Measurements from ENCODE around the gene URB2.
"Not testable (repeated sequence)": the region's sequence is repeated elsewhere in the genome, so short reads cannot be mapped to it uniquely, and the experiment has no call there.

The URB2 gene

DNA sequence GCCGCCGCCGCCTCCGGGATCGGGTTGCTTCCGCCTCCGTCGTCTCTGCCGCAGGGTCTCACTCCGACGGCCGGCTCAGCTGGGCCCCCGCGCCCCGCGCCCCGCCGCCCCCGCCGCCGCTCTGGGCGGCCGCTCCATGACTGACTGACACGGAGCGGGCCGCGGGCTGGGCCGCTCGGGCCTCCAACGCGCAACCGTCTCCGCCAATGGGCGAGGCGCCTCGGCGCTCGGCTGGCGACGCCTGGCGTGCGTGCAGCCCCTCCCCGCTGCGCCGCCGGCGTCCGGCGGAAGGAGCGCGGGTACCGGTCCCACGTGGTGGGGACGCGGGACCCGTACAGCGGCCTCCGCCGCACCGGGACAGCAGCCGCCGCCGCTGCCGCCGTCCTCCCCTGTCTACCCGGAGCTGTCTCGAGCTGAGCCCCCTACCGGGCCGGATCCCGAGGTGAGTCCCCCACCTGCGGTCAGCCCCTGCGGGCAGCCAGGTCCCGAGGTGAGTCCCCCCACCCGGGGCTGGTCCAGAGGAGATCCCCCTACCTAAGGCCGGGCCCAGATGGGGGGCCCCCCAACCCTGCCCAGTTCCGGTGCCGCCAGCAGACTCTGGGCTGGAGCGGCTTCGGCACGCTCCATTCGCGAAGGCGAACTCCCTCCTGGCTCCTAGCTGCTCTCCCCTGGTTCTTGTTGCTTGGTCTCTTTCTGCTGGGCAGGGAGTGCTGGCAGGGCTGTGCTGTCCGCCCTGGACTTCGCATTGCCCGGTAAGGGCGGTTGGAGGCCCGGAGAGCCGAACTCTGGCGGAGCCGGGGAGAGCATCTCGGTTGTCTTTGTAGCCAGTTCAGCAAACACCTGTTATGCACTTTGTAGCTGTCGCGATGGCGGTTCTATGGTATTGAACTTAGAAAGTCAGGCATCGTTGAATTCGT, at the start of gene URB2, which contains the start of gene TAF5L:
TSS of gene URB2 (plus strand) at position 333 of the 917 bp plus-strand sequence. CDS start 1,387 bp downstream, outside the sequence.
TSS of gene TAF5L (minus strand) at position 208 of the 917 bp plus-strand sequence. CDS start 11,640 bp downstream, outside the sequence.
- peak; percentile 99 for DNase-seq (ENCODE audit: low spot score)

DNA sequence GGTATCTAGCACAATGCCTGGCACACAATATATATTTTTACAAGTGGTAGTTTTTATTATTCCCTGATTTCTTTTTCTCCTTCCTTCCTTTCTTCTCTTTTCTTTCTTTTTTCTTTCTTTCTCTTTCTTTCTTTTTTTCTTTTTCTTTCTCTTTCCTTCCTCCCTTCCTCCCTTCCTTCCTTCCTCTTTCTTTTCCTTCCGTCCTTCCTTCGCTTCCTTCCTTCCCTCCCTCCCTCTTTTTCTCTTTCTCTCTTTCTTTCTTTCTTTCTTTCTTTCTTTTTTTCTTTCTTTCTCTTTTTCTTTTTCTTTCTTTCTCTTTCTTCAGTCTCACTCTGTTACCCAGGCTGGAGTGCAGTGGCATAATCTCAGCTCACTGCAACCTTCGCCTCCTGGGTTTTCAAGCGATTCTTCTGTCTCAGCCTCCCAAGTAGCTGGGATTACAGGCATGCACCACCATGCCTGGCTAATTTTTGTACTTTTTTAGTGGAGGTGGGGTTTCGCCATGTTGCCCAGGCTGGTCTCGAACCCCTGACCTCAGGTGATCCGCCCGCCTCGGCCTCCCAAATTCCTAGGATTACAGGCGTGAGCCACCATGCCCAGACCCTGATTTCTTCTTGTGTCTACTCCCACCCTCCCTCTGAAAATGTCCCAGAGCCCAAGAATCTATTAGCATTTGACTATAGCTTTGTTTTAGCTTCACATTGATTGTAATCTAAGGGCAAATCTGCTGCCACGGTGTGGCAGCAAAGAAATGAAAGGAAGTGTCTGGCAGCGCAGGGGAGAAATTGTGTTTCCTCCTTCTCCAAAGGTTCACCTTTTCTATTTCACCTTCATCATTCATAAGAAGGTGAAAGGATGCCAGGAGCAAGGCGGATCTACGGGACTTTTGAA, 47.6 kb upstream of the URB2 start:
- no peak for DNase-seq (ENCODE audit: low spot score)

DNA sequence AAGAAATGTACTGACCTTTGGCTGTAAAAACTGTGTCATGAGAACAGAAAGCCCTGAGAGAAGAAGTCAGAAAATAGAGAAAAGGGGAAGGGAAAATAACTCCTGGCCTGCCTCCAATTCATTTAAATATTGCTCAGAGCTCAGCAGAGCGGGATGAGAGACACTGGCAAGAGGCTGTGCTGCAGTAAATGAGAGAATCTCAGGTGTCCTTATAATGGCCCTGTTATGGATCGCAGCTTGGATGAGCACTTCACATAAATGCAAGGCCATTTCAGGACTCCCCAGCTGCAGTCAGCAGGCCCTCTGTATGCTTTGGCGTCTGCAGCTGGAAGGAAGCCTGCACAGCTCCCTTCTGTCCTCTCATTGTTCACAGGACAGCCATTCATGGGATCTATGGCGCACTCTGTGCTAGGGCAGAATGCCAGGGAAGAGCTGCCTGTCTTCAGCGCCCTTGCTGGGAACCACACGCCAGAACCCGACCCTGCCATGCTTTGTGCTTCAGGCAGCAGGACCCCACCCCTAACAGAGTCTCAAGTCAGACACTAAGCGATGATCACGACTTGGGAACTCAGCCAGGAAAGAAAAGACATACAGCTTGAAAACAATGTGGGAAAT, 46.9 kb upstream of the URB2 start:
- no peak for DNase-seq (ENCODE audit: low spot score)

DNA sequence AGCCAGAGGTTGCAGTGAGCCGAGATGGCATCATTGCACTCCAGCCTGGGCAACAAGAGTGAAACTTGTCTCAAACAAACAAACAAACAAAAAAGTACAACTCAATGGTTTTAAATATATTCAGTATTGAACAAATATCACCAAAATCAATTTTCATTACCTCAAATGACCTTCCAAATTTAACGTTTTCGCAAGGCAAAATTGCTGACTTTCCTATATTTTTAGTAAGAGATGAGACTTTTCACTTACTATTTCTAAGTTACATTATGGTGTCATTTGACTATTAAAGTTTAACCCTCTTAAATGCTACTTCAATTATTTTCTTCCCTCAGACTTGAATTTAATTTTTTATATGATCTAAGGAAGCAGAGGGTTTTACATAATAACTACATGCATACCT, 44.6 kb upstream of the URB2 start:
- no peak for DNase-seq (ENCODE audit: low spot score)

DNA sequence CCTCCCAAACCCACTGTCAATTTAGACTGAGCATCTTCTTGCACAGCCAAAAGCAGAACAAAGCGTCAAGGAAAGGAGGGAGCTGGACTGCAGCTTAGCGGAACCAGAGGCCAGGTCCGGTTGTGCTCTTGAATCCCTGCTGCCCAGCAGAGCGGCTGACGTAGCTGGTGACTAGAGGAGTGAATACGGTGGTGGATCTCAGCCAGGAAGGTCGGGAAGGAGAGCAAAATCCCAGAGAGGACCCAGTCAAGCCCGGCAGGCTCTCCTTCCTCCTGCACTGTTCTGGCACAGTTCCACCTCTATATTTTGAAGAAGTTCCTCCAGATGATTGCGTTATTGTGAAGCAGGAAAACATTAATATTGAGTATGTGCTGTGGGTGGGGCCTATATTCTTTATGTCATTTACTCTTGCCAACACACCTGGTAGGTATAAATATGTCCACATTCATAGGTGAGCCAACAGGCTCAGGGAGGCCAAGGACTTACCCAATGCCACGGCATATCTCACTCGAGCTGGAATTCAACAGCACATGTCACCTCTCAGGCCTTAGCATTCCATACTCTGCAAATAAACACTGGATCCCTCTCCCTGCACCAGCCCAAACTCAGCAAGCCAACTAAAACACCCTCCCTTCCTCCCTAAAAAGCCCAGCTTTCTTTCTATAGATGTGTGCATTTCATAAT, 43.9 kb upstream of the URB2 start:
- DNase-seq (ENCODE audit: low spot score) = no peak

DNA sequence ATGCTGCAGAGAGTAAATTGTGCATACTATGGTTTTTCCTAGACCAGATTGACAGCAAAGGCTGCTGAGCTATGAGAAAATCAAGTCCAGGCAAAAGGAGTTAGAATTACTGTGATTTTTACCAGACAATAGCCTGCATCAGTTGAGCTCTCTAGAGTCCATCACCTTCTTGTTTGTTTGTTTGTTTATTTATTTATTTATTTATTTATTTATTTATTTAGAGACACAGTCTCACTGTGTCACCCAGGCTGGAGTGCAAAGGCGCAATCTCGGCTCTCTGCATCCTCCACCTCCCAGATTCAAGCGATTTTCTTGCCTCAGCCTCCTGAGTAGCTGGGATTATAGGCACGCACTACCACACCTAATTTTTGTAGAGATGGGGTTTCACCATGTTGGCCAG, 43.3 kb upstream of the URB2 start:
- no peak for DNase-seq (ENCODE audit: low spot score)

DNA sequence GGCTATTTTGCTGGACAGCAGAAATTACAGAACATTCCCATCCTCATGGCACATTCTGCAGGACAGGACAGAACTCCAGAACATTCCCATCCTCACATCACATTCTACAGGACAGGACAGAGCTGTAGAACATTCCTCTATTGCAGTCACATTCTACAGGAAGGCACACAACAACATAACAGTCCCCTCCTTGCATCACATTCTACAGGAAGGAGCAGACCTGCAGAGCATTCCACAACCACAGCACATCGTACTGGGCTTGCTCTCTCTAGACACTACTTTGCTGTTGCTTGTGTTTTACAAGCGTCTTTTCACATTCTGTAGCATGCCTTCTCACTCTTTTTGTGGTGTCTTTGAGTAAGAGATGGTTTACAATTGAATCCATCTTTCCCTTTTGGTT, 40.7 kb upstream of the URB2 start:
- no peak for DNase-seq (ENCODE audit: low spot score)

DNA sequence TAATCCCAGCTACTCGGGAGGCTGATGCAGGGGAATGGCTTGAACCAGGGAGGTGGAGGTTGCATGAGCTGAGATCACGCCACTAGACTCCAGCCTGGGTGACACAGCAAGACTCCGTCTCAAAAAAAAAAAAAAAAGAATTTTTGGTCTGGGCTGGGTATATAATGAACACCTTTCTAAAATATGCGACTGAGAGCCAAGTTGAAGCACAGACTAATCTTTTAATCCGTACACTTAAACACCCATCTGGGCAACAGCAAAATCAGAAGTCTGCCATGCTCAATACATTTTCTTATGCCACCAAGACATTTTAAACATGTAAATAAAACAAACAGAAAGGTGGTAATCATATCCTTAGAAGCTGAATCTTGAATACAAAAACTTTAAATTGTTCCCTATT, 35.9 kb upstream of the URB2 start:
- DNase-seq (ENCODE audit: low spot score) = no peak

DNA sequence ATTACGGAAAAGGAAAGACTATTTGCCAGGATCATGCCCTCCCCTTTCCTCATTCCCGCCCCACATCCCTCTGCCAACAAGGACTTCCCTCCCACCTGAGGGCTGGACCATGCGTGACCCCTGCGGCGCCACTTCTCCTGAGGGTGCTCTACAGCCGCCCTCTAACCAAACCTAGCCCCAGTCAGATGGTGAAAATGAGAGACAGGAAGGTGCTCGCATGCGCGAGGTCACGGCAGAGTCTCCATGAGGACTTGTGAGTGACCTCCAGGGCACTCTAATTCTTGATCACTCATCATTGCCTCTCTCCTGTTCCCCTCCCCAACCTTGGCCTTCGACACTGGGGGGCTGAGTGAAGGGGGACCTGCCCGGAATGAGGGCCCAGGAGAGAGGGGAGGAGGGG, 32.2 kb upstream of the URB2 start:
- DNase-seq (ENCODE audit: low spot score) = no peak

DNA sequence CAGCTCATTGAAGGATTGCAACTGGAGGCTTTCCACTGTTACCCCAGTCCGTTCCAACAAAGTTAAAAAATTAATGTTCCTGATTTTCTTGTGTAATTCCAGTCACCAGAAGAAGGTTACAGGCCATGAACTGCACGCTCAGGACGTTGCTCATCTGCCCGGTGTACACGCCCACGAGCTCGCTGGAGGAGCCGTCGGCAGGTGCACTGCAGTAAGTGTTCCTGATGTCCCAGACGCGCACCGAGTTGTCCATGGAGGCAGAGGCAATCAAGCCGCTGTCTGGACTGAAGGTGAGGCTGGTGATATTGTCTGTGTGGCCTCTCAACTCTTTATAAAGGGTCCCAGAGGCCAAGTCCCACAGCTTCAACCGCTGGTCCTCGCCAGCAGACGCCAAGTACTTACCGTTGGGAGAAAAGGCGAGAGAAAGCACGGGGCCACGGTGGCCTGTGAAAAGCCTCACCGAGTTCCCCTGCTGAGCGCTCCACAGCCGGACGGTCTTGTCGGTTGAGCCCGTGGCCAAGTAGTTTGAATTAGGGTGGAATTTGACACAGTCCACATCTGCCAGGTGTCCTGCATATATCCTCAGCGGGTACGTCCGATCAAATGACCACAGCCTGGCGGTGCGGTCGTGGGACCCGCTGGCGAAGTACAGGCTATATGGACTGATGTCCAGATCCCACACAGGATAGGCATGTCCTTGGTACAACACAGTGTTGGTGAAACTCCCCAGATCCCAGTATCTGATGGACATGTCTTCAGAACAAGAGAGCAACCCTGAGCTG, 31.6 kb upstream of the URB2 start:
- no peak for DNase-seq (ENCODE audit: low spot score)

DNA sequence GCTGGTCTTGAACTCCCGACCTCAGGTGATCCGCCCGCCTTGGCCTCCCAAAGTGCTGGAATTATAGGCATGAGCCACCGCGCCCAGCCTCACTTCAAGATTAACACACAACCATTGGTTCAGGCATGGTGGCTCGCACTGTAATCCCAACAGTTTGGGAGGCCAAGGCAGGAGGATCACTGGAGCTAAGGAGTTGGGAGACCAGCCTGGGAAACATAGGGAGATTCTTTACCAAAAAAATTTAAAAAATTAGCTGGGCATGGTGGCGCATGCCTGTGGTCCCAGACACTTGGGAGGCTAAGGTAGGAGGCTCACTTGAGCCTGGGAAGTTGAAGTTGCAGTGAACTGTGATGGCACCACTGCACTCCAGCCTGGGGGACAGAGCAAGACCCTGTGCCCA, 30.2 kb upstream of the URB2 start:
- not testable (repeated sequence) for DNase-seq (ENCODE audit: low spot score)

DNA sequence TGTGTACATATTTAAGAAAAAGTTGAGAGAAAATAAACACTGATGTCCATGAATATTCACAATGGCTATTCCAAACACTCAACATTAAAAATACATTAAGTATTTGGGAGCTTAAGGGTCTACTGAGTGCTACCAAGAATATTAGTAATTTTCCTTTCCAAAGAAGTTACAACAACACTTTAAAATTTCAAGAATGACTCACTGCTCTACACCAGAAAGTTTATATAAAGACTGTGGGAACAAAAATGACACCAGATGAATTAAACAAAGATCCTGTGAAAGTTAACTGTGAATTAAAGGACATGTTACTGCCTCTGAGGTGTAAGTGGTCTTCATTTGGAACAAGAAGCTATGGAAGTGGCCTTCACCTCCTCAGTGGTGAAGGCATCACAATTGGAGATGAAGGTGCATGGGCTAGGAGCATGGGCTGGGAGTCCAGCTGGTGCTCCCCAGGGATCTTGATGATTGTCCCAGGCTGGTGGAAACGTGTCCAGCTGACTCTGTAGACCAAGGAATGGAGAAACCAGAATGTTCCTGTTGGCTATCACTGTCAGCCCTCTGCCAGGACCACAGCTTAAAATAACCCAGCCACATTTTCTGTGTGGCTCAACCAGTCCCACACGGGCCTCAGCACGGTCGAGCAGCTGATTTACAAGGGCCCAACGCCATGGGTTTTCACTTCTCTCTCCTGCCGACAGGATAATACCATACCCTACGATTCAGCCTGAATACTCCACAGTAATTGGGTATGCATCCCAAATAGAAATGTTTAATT, 28.9 kb upstream of the URB2 start:
- no peak for DNase-seq (ENCODE audit: low spot score)

DNA sequence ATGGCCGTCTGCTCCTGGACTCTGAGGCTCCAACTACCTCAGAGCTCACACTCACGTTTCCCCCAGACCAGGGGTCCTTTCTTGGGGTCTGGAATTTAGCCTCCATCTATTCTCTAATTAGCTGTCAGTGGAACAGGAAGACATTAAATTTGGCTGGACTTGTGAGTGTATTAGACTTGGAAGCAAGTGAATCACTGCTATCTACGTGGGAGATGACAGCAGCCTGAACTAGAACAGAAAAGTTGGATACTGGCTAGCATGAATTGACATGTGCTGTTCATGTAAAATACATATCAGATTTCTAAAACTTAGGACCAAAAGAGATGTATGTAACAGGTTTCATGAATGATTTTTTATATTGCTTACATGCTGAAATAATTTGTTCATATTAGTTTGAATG, 28.2 kb upstream of the URB2 start:
- no peak for DNase-seq (ENCODE audit: low spot score)

DNA sequence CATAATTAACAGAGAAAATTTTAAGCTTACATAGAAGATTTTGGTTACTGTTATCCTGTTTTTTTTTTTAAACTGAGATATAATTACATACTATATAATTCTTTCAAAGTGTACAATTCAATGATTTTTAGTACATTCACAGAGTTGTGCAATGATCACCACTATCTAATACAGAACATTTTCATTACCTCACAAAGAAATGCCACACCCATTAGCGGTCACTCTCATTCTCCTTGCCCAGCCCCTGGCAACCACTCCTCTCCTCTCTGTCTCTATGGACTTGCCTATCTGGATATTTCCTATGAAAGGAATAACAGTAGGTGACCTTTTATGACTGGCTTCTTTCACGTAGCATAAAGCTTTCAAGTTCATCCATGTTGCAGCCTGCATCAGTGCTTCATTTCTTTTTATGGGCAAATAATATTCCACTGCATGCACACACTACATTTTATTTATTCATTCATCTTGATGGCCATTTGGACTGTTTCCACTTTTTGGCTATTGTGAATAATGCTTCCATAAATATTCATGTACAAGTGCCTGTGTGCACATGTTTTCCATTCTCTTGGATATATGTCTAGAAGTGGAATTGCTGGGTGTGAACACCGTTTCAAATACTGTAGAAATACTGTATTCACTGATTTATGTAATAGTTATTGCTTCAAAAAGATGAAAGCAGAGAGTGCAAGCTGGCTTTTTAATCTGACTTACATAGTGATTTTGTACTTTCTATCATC, 26.7 kb upstream of the URB2 start:
- no peak for DNase-seq (ENCODE audit: low spot score)

DNA sequence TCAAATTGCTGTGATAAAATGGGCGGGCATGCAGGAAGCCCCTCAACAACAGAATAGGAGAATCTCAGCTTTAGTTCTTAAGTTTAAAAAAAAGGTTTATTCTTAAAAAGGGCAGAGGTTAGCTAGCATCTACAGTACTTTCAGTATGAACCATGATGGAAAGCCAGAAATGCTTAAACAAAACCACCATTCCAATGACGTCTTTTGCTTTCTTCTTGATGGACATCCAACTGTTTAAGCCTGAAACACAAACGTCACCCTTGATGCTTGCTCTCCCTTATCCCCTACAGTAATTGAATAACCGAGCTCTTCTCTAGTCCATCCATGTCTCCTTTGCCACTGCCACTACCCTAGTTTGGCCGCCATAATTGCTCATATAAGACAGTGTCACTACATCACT, 25.8 kb upstream of the URB2 start:
- DNase-seq (ENCODE audit: low spot score) = no peak

DNA sequence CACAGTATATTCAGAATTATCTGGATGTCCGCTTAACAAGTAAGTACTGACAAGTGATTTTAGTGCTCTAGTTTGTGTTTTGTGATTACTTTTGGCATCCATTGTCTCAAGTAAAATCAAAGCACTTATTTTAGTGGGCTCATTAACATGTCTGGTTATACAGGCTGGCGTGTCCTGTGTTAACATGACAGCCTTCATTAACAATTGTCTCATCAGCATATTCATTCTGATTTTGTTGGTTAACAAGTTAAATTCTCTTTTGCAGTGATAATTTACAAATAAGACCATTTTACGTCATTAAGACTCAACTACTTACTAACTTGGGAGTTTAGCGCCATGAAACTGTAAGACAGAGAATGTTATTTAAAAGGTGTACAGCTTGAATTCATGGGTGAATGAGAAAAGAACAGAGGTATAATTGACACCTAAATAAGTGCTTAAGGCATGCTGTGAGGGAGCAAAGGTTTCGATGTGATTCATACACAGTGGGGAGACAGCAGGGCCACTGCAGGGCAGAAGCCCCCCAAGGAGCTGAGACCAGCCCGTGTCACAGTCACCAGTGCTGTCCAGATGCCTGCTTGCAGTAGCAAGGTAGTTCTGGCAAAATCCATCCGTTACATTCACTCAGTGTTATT, 22.6 kb upstream of the URB2 start:
- no peak for DNase-seq (ENCODE audit: low spot score)

DNA sequence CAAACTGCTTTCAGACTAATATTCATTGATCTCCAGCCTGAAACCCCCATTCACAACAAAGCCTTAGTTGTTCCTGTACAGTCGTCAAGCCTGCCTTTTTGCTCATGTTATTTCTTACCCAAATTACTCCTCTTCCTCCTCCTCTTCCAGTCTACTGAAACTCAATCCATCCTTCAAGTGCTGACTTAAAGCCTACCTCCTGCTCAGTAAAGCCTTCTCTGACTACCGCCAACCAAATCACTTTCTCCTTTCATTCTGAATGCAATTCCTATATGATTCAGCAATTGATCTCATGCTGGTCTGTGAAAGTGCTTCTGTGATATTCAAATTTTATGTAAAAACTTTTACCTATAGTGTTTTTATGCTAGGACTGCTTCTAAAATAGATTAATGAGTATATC, 18.7 kb upstream of the URB2 start:
- no peak for DNase-seq (ENCODE audit: low spot score)

DNA sequence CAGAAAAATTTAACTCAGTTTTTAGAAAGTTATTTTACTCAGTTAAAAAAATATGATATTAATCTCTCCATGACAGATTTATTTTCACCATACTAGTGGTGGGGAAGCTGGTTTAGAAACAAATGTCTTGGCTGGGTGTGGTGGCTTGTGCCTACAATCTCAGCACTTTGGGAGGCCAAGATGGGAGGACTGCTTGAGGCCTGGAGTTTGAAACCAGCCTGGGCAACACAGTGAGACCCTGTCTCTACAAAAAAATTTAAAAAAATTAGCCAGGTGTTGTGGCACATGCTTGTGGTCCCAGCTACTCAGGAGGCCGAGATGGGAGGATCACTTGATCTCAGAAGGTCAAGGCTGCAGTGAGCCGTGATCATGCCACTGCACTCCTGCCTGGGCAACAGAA, 17.5 kb upstream of the URB2 start:
- no peak for DNase-seq (ENCODE audit: low spot score)

DNA sequence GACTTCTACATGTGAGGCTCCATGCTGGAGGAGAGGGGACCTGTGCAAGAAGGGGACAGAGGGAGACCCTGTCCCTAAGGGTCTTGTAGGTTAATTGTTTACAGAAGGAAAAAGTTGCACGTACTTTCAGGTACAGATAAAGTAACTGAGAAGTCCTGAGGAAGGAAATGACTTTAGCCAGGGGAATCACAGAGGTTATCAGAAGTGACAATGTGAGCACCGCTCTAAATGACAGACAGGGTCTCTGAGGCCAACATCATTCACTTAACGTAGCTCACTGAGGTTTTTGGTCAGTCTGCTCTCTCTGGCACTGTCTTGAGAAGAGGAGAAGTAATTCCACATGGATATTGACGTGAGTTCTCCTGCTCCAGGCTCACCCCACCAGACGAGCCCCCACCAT, 12.1 kb upstream of the URB2 start:
- no peak for DNase-seq (ENCODE audit: low spot score)
